Osteoblast (primary cell): ENCODE results near the gene CCDC6. TPM values are rescaled to one million over a fixed set of nuclear protein-coding genes. Genes with fewer than 3 reads are reported as not detected.

Experiments used
- DNase-seq: peaks from one replicate; pipeline ENCODE4 v3.0.0; 2011; ENCODE audit warnings: low spot score, mixed read lengths; ENCODE audit not compliant: insufficient read length; ENCODE audit errors: missing footprints
- H2AFZ ChIP-seq: 2 replicates; pipeline ENCODE4 v1.6.0; 2011; ENCODE audit warnings: mild to moderate bottlenecking, low read length
- H3K27ac ChIP-seq: 2 replicates; pipeline ENCODE4 v1.5.1; 2011; ENCODE audit warnings: mild to moderate bottlenecking, low read depth, low read length, moderate library complexity
- H3K27me3 ChIP-seq: 2 replicates; pipeline ENCODE4 v1.6.0; 2012; ENCODE audit warnings: mild to moderate bottlenecking, control low read depth, inconsistent platforms, low read length, moderate library complexity; ENCODE audit not compliant: insufficient read depth
- H3K36me3 ChIP-seq: 2 replicates; pipeline ENCODE4 v1.5.1; 2011; ENCODE audit warnings: mild to moderate bottlenecking, low read length, control low read depth, moderate library complexity; ENCODE audit not compliant: insufficient read depth
- H3K4me1 ChIP-seq: 2 replicates; pipeline ENCODE4 v1.5.1; 2011; ENCODE audit warnings: mild to moderate bottlenecking, low read length, control low read depth, moderate library complexity; ENCODE audit not compliant: insufficient read depth
- H3K4me2 ChIP-seq: 2 replicates; pipeline ENCODE4 v1.6.0; 2011; ENCODE audit warnings: mild to moderate bottlenecking, low read length; ENCODE audit not compliant: insufficient read depth
- H3K4me3 ChIP-seq: fragments of 200-600 bp; sonication (generic); 3 replicates; pipeline ENCODE4 v1.5.1; 2012; ENCODE audit warnings: mild to moderate bottlenecking, low read length, inconsistent platforms; ENCODE audit not compliant: insufficient read depth
- H3K79me2 ChIP-seq: 2 replicates; pipeline ENCODE4 v1.6.0; 2012; ENCODE audit warnings: mild to moderate bottlenecking, low read length, control low read depth, inconsistent platforms; ENCODE audit not compliant: insufficient read depth
- H3K9me3 ChIP-seq: 2 replicates; pipeline ENCODE4 v1.5.1; 2011; ENCODE audit warnings: low read depth, low read length, control low read depth
- H4K20me1 ChIP-seq: 2 replicates; pipeline ENCODE4 v1.6.0; 2012; ENCODE audit warnings: mild to moderate bottlenecking, low read length, control low read depth; ENCODE audit not compliant: insufficient read depth
- total RNA-seq: library from RNA; depleted of rRNA; stranded (reverse); fragments of >200 nt; gene quantifications from 2 replicates; pipeline ENCODE4 v1.2.3, GENCODE V29; 2012
- TF ChIP-seq, protein P1 (sequence below): IDR thresholded peaks from 2 replicates; pipeline ENCODE4 v1.5.1; 2011; ENCODE audit warnings: mild to moderate bottlenecking, low read depth, low read length, moderate library complexity; ENCODE audit errors: extremely low read depth

Gene CCDC6
- total RNA-seq, 1 donor: 51.8 TPM

DNA sequence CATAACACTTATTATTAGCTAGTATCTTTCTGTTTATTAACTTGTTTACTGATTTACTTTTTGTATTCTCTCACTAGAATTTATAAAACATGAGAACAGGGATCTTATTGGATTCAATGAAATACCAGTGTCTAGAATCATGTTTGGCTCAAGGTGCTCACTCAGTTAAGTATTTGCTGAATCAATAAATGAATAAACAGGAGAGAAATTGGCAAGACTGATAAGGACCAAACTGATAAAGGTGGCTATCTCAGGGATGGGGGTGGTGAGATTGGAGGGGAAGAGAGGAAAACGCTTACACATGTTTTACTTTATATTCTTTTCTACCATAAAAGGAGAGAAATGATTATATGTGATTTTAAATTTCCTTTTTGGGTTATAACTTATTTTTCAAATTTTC is 43.3 kb upstream of the CCDC6 start:
- no peaks in the 10 kb centered on the region for H4K20me1 ChIP-seq
- no peak overlapping the region for H2AFZ ChIP-seq
- no peaks in the 10 kb centered on the region for H3K4me1 ChIP-seq
- H3K4me3 ChIP-seq: no peak overlapping the region
- H3K27me3 ChIP-seq: no peaks in the 10 kb centered on the region
- no peaks in the 10 kb centered on the region for H3K9me3 ChIP-seq
- no peak overlapping the region for H3K27ac ChIP-seq
- DNase-seq: no peak
- H3K36me3 ChIP-seq: no peaks in the 10 kb centered on the region
- TF ChIP-seq, protein P1, sequence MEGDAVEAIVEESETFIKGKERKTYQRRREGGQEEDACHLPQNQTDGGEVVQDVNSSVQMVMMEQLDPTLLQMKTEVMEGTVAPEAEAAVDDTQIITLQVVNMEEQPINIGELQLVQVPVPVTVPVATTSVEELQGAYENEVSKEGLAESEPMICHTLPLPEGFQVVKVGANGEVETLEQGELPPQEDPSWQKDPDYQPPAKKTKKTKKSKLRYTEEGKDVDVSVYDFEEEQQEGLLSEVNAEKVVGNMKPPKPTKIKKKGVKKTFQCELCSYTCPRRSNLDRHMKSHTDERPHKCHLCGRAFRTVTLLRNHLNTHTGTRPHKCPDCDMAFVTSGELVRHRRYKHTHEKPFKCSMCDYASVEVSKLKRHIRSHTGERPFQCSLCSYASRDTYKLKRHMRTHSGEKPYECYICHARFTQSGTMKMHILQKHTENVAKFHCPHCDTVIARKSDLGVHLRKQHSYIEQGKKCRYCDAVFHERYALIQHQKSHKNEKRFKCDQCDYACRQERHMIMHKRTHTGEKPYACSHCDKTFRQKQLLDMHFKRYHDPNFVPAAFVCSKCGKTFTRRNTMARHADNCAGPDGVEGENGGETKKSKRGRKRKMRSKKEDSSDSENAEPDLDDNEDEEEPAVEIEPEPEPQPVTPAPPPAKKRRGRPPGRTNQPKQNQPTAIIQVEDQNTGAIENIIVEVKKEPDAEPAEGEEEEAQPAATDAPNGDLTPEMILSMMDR: no peak
- no peaks in the 10 kb centered on the region for H3K79me2 ChIP-seq
- H3K4me2 ChIP-seq: no peak overlapping the region

DNA sequence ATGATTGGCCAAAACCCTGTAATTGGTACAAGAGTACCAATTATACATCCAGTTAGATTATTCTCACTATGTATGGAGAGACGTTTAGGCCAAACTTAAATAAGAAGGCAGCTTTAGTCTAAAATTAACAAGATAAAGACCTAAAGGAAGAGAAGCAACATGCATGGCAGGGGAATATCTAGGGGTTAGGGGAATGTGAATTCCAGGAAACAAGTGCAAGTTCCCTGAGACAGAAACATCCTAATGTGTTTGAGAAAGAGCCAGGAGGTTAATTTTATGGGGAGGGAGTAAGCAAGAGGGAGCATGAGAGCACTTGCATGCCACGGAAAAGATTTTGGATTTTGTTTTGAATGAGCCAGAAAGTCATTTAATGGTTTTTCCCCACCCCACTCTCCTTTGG is 39.6 kb upstream of the CCDC6 start:
- H3K4me1 ChIP-seq: no peaks in the 10 kb centered on the region
- DNase-seq: no peak
- no peaks in the 10 kb centered on the region for H3K9me3 ChIP-seq
- no peak overlapping the region for H3K27ac ChIP-seq
- H3K36me3 ChIP-seq: no peaks in the 10 kb centered on the region
- no peaks in the 10 kb centered on the region for H3K79me2 ChIP-seq
- no peaks in the 10 kb centered on the region for H3K27me3 ChIP-seq
- H2AFZ ChIP-seq: no peak overlapping the region
- TF ChIP-seq, protein P1: no peak
- no peak overlapping the region for H3K4me3 ChIP-seq
- no peaks in the 10 kb centered on the region for H4K20me1 ChIP-seq
- H3K4me2 ChIP-seq: no peak overlapping the region

DNA sequence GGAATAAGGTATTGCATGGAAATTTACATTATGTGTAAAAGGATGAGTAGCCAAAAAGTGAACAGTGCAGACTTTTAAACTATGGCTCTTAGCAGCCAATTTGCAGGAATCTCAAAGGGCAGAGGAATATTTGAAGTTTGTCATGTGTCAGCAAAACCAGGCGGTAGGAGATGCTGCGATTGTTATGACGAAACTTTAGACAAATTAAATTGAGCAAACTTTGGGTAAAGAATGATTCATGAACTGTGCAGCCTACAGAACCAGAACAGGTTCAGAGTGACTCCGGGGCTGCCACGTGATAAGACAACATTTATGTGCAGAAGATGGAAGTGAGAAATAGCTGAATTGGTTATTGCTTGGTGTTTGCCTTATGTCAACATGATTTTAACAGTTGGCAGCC is 39.2 kb upstream of the CCDC6 start:
- no peaks in the 10 kb centered on the region for H3K27me3 ChIP-seq
- H4K20me1 ChIP-seq: no peaks in the 10 kb centered on the region
- no peak overlapping the region for H3K4me2 ChIP-seq
- H3K79me2 ChIP-seq: no peaks in the 10 kb centered on the region
- no peak overlapping the region for H3K27ac ChIP-seq
- H3K36me3 ChIP-seq: no peaks in the 10 kb centered on the region
- DNase-seq: no peak
- H2AFZ ChIP-seq: no peak overlapping the region
- H3K4me1 ChIP-seq: no peaks in the 10 kb centered on the region
- TF ChIP-seq, protein P1: no peak
- no peaks in the 10 kb centered on the region for H3K9me3 ChIP-seq
- no peak overlapping the region for H3K4me3 ChIP-seq

DNA sequence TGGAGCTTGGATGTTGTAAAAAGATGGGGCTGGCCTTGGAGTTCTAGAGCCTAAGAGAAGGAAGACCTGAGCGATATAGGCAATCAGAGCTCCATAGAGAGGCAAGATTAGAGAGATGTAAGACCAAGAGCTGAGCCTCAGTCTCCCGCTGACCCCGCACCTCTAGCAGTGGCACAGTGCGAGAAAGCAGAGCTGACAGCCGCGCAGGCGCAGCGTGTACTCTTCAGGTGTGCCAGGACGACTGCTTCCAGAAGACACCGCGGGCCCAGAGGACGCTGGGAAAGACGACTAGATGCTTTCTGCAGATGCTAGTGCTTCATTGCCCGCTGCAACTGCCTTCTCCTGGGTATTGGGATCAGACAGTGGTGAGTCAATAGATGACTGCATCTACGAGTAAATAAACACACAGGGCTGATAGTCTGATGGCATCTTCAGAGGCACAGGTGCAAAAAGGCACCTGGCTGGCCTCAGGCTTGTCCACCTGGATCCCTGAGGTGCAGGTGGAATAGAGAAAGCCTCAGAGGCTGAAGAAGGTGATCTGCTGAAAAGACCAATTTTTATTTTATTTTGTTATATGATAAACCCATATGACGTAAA is 38.1 kb upstream of the CCDC6 start:
- H2AFZ ChIP-seq: no peak overlapping the region
- H3K36me3 ChIP-seq: no peaks in the 10 kb centered on the region
- H3K4me1 ChIP-seq: no peaks in the 10 kb centered on the region
- H3K27ac ChIP-seq: no peak overlapping the region
- DNase-seq: no peak
- no peaks in the 10 kb centered on the region for H3K27me3 ChIP-seq
- H3K4me2 ChIP-seq: no peak overlapping the region
- no peaks in the 10 kb centered on the region for H3K79me2 ChIP-seq
- H4K20me1 ChIP-seq: no peaks in the 10 kb centered on the region
- no peaks in the 10 kb centered on the region for H3K9me3 ChIP-seq
- no peak overlapping the region for H3K4me3 ChIP-seq
- TF ChIP-seq, protein P1: no peak
